ENCODE results near the gene FAM234B. TPM values are rescaled to one million over a fixed set of nuclear protein-coding genes. Genes with fewer than 3 reads are reported as not detected.
A peak's percentile ranks its signal among the peaks of the same experiment; 100 is the strongest.

Gene FAM234B
- total RNA-seq, 4 donors from 2014 or later, result 19.3 to 41.4 (median 25.6) TPM

DNA sequence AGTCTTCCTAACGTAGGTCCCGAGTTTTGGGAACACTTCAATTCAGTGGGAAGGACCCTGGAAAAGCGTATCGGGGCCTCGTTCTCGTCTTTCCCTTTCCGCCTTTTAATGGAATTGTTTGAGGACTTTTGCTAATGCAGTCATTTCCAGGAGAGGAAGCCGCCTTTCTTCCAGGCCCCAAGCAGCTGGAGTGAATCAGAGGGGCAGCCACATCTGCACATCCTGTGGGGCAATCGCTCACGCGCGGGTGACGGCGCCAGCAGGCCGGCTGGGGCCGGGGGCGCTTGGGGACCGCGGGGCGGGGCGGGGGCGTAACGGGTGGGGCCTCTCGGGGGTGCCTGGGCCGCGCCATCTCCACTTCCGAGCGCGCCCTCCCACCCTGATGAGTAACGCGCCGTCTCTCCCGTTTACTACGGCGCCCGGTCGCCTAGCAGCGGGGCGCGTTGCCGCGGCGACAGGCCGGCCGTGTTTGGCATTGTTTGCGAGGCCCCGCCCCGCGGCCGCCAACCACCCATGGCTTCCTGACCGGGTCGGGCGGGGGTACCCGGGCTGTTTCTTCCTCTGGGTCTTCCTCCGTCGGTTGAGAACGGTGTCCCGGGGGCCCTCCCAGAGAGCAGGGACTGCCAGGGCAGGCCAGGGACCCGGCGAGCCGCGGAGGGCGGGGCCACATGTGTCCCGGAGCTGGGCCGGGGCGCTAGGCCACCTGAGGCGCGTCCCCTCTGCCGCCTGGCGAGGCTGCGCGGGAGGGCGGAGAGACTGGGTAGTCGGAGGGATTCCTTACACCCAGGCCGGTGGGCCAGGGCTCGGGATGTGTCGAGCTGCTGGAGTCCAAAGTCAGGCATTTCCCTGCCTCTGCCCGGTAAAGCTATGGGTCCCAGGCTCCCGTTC is 56.9 kb downstream of the FAM234B start:
- intact Hi-C loops (cut with DNase I; ENCODE audit: low total_unique reads), result loop anchor here (5.0 kb wide), 1 partner anchor 101 kb away; no protein-coding TSS in a partner anchor
- TF ChIP-seq, protein P1, sequence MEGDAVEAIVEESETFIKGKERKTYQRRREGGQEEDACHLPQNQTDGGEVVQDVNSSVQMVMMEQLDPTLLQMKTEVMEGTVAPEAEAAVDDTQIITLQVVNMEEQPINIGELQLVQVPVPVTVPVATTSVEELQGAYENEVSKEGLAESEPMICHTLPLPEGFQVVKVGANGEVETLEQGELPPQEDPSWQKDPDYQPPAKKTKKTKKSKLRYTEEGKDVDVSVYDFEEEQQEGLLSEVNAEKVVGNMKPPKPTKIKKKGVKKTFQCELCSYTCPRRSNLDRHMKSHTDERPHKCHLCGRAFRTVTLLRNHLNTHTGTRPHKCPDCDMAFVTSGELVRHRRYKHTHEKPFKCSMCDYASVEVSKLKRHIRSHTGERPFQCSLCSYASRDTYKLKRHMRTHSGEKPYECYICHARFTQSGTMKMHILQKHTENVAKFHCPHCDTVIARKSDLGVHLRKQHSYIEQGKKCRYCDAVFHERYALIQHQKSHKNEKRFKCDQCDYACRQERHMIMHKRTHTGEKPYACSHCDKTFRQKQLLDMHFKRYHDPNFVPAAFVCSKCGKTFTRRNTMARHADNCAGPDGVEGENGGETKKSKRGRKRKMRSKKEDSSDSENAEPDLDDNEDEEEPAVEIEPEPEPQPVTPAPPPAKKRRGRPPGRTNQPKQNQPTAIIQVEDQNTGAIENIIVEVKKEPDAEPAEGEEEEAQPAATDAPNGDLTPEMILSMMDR (IDR thresholded peaks at IDR 0.05), result no peak
- no peak for TF ChIP-seq POLR2A (IDR thresholded peaks at IDR 0.05)
- H3K4me3 ChIP-seq (ENCODE audit: low read depth, poor library complexity, severe bottlenecking), result peak overlapping the region; percentile 18
- 1 to 2% methylated on average over 37 to 49 of the region's 79 CpGs for WGBS, 2 donors
- DNase-seq (ENCODE audit: low spot score in 2 of 2), result peak; percentile 93 to 99

DNA sequence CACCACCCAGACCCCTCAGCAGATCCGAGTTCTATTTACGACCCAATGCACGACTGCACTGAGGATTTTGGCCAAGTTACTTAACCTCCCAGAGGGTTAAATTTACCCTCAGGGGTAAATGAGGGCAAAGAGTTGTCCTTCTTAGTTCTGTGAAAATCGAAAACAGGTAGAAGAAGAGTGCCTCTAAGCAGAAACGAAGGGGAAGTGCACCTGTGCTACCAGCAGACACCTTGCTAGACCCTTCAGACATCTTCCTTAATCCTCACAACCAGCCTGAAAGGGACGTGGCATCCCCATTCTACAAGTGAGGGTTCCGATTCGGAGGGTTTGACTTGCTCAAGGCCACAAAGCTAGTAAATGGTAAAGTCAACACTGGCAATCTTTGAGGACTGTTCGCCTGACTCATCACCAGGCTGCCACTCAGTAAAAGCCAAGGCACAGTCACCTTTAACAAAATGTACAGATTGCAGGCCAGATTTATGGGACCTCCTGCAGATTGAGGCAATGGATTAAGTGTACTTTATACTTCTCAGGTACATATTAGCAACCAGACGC is 57.7 kb downstream of the FAM234B start:
- TF ChIP-seq, protein P1 (IDR thresholded peaks at IDR 0.05), result no peak
- no peak for TF ChIP-seq POLR2A (IDR thresholded peaks at IDR 0.05)
- WGBS, 2 donors, result 40 to 41% methylated on average over 10 of the region's 10 CpGs
- no peak for DNase-seq (ENCODE audit: low spot score in 2 of 2)
- H3K4me3 ChIP-seq (ENCODE audit: low read depth, poor library complexity, severe bottlenecking), result no peak overlapping the region
- intact Hi-C loops (cut with DNase I; ENCODE audit: low total_unique reads), result loop anchor here (5.0 kb wide), 1 partner anchor 100 kb away; no protein-coding TSS in a partner anchor

DNA sequence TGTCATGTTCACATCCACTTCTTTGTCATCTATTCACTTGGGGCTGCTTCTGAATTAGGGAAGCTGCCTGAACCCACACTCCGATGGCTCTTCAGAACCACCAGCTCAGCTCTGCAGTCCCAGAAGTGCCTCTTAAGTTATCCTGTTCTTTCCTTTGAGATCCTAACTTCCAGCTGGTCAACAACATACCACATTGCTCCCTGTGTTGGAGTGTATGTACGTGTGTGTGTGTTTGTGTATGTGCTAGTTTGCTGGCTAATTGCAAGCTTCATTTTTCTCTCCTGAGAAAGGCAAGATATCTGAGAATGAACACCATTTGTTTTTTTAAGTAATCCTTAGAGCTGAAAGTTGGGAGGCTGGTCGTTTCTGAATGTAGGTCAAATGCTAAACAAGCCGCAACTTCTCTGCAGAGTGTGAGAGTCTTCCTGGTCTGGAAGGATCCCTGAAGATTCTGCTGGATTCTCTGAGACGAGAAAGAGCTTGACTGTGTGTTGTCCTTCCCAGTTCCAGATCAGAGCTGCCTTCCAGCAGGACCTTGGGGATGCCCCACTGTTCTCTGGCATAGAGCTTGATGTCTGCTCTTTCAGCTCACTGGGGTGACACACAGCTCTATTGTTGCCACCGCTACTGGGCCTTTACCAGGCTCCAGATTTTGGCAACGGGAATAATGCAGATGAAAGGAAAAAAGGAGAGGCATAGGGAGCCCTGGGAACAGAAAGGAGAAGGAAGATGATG is 58.4 kb downstream of the FAM234B start:
- H3K4me3 ChIP-seq (ENCODE audit: low read depth, poor library complexity, severe bottlenecking), result no peak overlapping the region
- DNase-seq (ENCODE audit: low spot score in 2 of 2), result no peak
- intact Hi-C loops (cut with DNase I; ENCODE audit: low total_unique reads), result loop anchor here (5.0 kb wide), 1 partner anchor 100 kb away; no protein-coding TSS in a partner anchor
- no peak for TF ChIP-seq POLR2A (IDR thresholded peaks at IDR 0.05)
- TF ChIP-seq, protein P1 (IDR thresholded peaks at IDR 0.05), result no peak
- WGBS, 2 donors, result 23 to 29% methylated on average over 7 of the region's 7 CpGs

DNA sequence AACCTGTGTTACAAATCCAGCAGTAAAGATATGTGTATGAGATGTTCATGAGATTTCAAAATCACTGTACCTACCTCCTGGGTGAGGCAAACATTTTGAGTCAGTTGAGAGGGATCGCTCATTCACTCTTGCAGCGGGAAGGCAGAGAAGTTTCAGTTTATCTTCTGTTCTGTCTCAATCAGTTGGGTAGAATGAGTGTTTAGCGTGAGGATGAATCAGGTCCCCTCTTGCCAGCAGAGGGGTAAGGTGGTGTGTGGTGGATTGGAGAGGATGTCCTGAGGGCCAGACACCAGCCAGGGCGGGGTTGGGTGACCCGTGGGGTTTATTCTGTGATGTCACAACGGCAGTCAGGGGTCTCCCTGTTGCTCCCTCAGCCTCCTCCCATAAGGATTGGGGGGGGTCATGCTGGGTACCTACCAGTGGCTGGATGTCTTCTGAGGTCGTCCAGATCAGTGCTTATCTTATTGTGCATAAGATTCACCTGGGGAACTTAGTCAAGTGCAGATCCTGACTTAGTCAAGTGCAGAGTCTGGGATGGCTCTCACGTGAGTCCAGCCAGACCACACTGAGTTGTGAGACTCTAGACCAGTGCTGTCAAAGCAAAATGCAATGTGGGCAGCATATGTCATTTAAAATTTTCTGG is 59.3 kb downstream of the FAM234B start, which contains the start of gene GSG1:
Gene GSG1 (minus strand): TSS at position 277 of the 643 bp plus-strand sequence. CDS start 155 bp downstream, at position 122.
- intact Hi-C loops (cut with DNase I; ENCODE audit: low total_unique reads), result loop anchor here (5.0 kb wide), 1 partner anchor 99 kb away; no protein-coding TSS in a partner anchor
- WGBS, 2 donors, result 78 to 80% methylated on average over 8 of the region's 8 CpGs
- DNase-seq (ENCODE audit: low spot score in 2 of 2), result no peak
- no peak for TF ChIP-seq POLR2A (IDR thresholded peaks at IDR 0.05)
- TF ChIP-seq, protein P1 (IDR thresholded peaks at IDR 0.05), result no peak
- no peak within 1 kb of the TSS for H3K4me3 ChIP-seq (ENCODE audit: low read depth, poor library complexity, severe bottlenecking)

DNA sequence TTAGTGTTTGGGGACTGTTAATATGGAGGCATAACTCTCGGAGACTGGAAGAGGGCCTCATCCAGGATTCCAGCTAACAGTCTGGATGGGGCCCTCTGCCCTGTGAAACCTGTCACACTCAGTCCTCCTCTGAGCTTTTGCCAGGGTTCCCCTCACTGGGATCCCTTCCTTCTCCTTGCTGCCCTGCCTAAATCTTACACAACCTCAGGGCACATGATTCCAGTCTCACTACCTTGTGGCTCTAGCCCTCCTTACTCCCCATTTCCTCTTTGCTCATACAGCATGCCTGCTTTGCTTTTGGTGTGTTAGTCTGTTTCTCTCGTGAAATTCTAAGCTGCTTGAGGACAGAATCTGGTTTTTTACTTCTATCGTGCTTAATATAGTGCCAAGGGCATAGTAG is 60.2 kb downstream of the FAM234B start:
- no peak overlapping the region for H3K4me3 ChIP-seq (ENCODE audit: low read depth, poor library complexity, severe bottlenecking)
- no peak for TF ChIP-seq POLR2A (IDR thresholded peaks at IDR 0.05)
- TF ChIP-seq, protein P1 (IDR thresholded peaks at IDR 0.05), result no peak
- WGBS, 2 donors, result 88 to 91% methylated on average over 3 of the region's 3 CpGs
- intact Hi-C loops (cut with DNase I; ENCODE audit: low total_unique reads), result loop anchor here (5.0 kb wide), 1 partner anchor 98 kb away; no protein-coding TSS in a partner anchor
- DNase-seq (ENCODE audit: low spot score in 2 of 2), result no peak
